CD4-positive, alpha-beta T cell treated with Interleukin-2 at 100 ng/mL for 4 hours (primary cell): Measurements from ENCODE around the gene IGFBP5.

Experiments used
- DNase-seq: peaks from one replicate; pipeline ENCODE4 v3.0.0-alpha.2; 2020; ENCODE audit warnings: low spot score

IGFBP5 gene

GRCh38 chr2:216643986-216644659, 51.2 kb downstream of the IGFBP5 start:
- no peak for DNase-seq

DNA sequence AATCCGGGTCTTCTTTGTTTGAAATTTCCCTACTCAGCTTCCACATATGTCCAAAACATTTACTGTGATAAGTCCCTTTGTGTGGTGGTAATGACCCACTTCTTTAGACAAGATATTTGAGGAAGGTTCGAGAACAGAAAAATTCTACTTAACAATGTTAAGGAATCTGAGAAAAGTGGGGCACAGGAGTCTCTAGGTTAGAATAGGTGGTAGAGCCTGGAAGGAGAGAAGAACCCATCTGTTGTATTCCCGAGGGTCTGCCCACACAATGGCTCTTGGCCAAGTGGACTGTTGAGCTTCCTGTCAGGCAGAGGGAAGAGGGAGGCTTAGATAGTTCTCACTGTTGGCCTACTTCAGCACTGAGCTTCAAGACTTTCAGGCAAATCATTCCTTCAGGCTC, 57.9 kb downstream of the IGFBP5 start:
- DNase-seq: no peak

- no peak for DNase-seq
Observed at GRCh38 chr2:216636551-216637450, 58.5 kb downstream of the IGFBP5 start.

DNA sequence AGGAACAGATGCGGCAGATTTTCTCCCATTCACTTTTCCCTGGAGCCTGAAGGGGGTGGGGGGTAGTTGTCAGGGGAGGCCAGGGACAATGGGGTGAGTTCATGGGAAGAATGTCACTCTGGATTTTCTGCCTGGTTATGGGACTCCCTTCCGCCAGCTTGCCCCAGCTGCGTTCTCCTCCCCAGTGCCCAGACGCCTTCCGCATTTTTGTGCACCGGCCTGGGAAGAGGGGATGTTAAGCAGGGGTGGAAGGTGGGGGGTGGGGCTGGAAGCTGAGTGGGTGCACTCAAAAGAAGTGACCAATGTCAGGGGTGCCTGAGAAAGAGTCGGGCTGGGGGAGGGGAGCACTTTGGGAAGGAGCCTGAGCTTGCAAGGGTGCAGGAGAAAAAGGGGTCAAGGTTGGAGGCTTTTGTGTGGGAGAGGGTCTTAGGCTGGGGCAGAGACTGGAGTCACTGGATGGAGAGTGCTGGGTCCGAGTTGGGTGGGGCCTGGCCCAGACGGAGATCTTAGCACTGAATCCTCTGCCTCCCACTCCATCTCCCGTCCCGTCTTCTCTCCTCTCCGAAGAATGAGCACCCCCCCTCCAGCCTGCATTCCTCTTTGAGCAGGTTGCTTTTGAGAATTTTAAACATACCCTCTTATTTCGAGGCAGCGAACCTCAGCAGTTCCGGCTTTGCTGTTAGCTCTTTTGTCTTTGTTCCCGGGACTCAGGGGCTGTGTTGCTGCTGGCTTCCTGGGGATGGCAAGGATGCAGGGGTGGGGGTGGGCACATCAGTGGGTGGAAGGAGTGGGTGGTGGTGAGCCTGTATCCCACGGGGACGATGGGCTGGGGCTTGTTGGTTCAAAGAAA, 59.4 kb downstream of the IGFBP5 start:
- DNase-seq: no peak

GRCh38 chr2:216635171-216635570, 60.2 kb downstream of the IGFBP5 start:
- no peak for DNase-seq

DNA sequence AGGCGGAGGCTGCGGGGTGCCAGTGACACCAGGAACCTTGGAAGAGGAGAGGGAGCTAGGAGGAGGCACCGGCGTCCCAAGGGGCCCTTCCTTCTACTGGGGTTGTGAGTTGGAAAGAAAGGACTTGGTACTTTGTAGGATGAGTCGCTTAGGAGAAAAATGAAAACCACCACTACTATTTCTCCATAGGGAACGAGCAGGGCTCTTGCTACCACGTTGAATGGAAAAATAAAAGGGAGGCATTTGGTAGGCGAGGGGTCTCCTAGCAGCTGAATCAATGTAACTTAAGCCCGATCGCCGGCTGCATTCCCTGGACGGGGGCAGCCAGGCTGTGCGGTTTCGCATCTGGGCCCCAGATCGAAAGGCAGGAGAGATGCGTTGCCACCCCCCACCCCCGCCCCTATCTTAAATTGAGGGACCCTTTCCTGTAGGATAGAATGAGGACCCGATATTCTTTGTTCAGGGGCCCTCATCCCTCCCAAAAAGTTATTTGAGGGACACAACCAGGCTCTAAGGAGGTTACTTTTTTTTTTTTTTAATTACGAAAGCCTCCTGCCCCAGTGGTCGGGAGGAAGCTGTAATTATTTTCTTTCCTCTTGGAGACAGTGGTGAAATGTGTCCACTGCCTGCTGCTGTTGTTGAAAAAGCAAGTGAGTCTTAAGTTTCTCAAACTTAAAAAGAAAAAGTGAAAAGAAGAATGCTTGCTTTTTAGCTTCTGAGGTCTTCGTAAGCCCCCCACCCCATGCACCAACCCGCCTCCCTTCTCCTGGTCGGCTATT, 60.8 kb downstream of the IGFBP5 start:
- no peak for DNase-seq

GRCh38 chr2:216633616-216634369, 61.6 kb downstream of the IGFBP5 start:
- no peak for DNase-seq

- DNase-seq: no peak
Observed at GRCh38 chr2:216632952-216633615, 62.3 kb downstream of the IGFBP5 start, which contains the start of gene IGFBP2. Gene IGFBP2 (plus strand): TSS chr2:216633420. CDS start chr2:216633524, 104 bp downstream.

- DNase-seq: no peak
Observed at GRCh38 chr2:216632346-216632951, 62.9 kb downstream of the IGFBP5 start.

DNA sequence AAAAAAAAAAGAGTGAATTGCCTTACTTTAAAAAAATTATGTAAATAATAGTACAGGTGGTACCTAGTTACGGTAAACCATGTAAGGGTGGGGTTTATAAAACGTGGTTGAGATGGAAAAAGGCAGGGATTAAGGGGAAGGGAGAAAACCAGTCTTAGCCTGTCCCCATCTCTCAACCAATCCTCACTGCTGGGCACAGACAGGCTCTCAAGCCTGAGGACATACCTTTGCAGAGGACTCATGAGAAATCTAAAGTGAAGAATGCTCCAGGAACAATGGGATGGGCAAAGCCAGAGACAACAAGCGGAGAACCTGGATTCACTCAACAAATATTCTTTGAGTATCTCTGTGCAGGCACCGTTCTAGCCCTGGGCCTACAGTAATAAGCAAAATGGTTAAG, 65.6 kb downstream of the IGFBP5 start:
- no peak for DNase-seq

DNA sequence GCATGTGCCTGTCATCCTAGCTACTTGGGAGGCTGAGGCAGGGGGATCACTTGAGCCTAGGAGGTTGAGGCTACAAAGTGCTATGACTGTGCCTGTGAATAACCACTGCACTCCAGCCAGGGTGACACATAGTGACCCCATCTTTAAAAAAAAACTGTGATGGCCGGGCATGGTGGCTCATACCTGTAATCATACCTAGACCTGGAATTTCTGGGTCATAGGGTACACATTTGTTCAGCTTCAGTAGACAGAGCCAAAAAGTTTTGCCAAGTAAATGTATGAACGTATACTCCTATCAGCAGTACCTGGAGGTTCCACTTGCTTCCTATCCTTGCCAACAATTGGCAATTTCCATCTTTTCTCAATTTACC, 68.5 kb downstream of the IGFBP5 start:
- DNase-seq: no peak

- DNase-seq: no peak
Observed at GRCh38 chr2:216626168-216626874, 69.0 kb downstream of the IGFBP5 start.

DNA sequence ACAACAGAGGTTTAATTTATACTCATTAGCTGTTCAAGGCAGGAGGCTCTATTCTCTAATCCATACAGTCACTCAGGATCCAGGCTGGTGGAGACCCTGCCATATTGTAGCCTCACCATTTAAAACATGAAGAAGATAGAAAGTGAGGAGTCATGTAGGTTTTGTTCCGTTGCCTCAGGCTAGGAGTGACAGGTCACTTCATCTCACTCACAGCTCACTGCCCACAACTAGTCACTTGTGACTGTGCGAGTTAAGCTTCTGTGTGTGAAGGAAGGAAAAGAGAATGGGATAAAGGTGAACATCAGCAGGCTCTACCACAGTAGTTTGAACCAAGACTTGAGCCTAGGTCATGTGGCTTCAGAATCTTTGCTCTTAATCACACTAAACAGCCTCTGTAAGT, 71.1 kb downstream of the IGFBP5 start:
- no peak for DNase-seq

- DNase-seq: no peak
Observed at GRCh38 chr2:216622526-216622925, 72.8 kb downstream of the IGFBP5 start.
